GM23338 (cell line): ENCODE results near the gene SPIN3. TPM values are rescaled to one million over a fixed set of nuclear protein-coding genes. Genes with fewer than 3 reads are reported as not detected.

ENCODE experiments used
- ATAC-seq: fragments of 200-7000 bp; cut with Tn5 transposase; 3 replicates; pipeline ENCODE4 v1.9.1; 2020
- DNase-seq: peaks from one replicate; pipeline ENCODE4 v3.0.0-alpha.2; 2015; ENCODE audit warnings: low spot score
- H2AFZ ChIP-seq: fragments of 200-600 bp; sonication (generic); 2 replicates; pipeline ENCODE4 v1.8.0; 2016; ENCODE audit warnings: antibody characterized with exemption, mild to moderate bottlenecking, moderate library complexity
- H3F3A ChIP-seq: fragments of 200-600 bp; sonication (generic); replicated peaks from 2 replicates; pipeline ENCODE4 v1.8.0; 2017; ENCODE audit warnings: antibody characterized with exemption, mixed run types, low read depth
- H3K27ac ChIP-seq: fragments of 200-600 bp; sonication (generic); 2 replicates; pipeline ENCODE4 v1.6.1; 2016; ENCODE audit warnings: low read depth
- H3K27me3 ChIP-seq: fragments of 200-600 bp; sonication (generic); 2 replicates; pipeline ENCODE4 v1.8.0; 2016; ENCODE audit warnings: mild to moderate bottlenecking, mixed run types, moderate library complexity; ENCODE audit not compliant: insufficient read depth
- H3K36me3 ChIP-seq: fragments of 200-600 bp; sonication (generic); 2 replicates; pipeline ENCODE4 v1.8.0; 2016; ENCODE audit warnings: mild to moderate bottlenecking; ENCODE audit not compliant: insufficient read depth
- H3K4me1 ChIP-seq: fragments of 200-600 bp; sonication (generic); 2 replicates; pipeline ENCODE4 v1.8.0; 2016; ENCODE audit warnings: mild to moderate bottlenecking, moderate library complexity; ENCODE audit not compliant: insufficient read depth
- H3K4me2 ChIP-seq: fragments of 200-600 bp; sonication (generic); 2 replicates; pipeline ENCODE4 v1.7.1; 2017; ENCODE audit warnings: mixed run types
- H3K4me3 ChIP-seq: fragments of 200-600 bp; sonication (generic); 2 replicates; pipeline ENCODE4 v1.6.1; 2016; ENCODE audit warnings: mixed run types
- H3K79me2 ChIP-seq: fragments of 200-600 bp; sonication (generic); replicated peaks from 2 replicates; pipeline ENCODE4 v1.8.0; 2017; ENCODE audit warnings: mild to moderate bottlenecking; ENCODE audit not compliant: insufficient read depth
- H3K9me2 ChIP-seq: fragments of 200-600 bp; sonication (generic); 2 replicates; pipeline ENCODE4 v1.8.0; 2017; ENCODE audit not compliant: insufficient read depth
- H4K20me1 ChIP-seq: fragments of 200-600 bp; sonication (generic); replicated peaks from 2 replicates; pipeline ENCODE4 v1.8.0; 2017; ENCODE audit warnings: mild to moderate bottlenecking; ENCODE audit not compliant: insufficient read depth
- H3K27ac Mint-ChIP-seq: 2 replicates; pipeline ENCODE4 v1.8.0; 2020; ENCODE audit warnings: inconsistent platforms, mild to moderate bottlenecking, moderate library complexity, mixed read lengths
- H3K27me3 Mint-ChIP-seq: 3 replicates; pipeline ENCODE4 v1.8.0; 2022; ENCODE audit warnings: low read depth, mild to moderate bottlenecking, moderate library complexity, mixed read lengths, inconsistent platforms; ENCODE audit not compliant: insufficient read depth, poor library complexity
- H3K36me3 Mint-ChIP-seq: 3 replicates; pipeline ENCODE4 v1.8.0; 2021; ENCODE audit warnings: low read depth, mild to moderate bottlenecking, inconsistent platforms, moderate library complexity, mixed read lengths
- H3K4me1 Mint-ChIP-seq: 3 replicates; pipeline ENCODE4 v1.8.0; 2020; ENCODE audit warnings: mild to moderate bottlenecking, inconsistent platforms, mixed read lengths
- H3K4me3 Mint-ChIP-seq: 3 replicates; pipeline ENCODE4 v1.8.0; 2021; ENCODE audit warnings: moderate library complexity, mild to moderate bottlenecking, inconsistent platforms, mixed read lengths
- H3K9me3 Mint-ChIP-seq: 3 replicates; pipeline ENCODE4 v1.8.0; 2020; ENCODE audit warnings: moderate library complexity, mild to moderate bottlenecking, inconsistent platforms, mixed read lengths
- CREB1 ChIP-seq: fragments of 250-450 bp; sonication (Bioruptor Pico); IDR thresholded peaks from 2 replicates; pipeline ENCODE4 v1.5.0; 2020; ENCODE audit warnings: low read depth, mild to moderate bottlenecking, moderate library complexity
- EZH2 ChIP-seq: fragments of 200-600 bp; sonication (generic); IDR thresholded peaks from one replicate; pipeline ENCODE4 v1.8.0; 2017; ENCODE audit warnings: antibody characterized with exemption, mild to moderate bottlenecking, low read depth; ENCODE audit not compliant: unreplicated experiment
- EZH2phosphoT487 ChIP-seq: fragments of 200-600 bp; sonication (generic); IDR thresholded peaks from one replicate; pipeline ENCODE4 v1.8.1; 2018; ENCODE audit warnings: antibody characterized with exemption; ENCODE audit not compliant: unreplicated experiment
- JUNB ChIP-seq: IDR thresholded peaks from one replicate; pipeline ENCODE4 v1.6.1; 2016; ENCODE audit warnings: antibody characterized with exemption; ENCODE audit not compliant: unreplicated experiment
- REST ChIP-seq: IDR thresholded peaks from one replicate; pipeline ENCODE4 v1.6.1; 2018; ENCODE audit warnings: antibody characterized with exemption; ENCODE audit not compliant: unreplicated experiment
- STAT1 ChIP-seq: IDR thresholded peaks from one replicate; pipeline ENCODE4 v1.6.1; 2016; ENCODE audit warnings: antibody characterized with exemption; ENCODE audit not compliant: unreplicated experiment
- ZNF114 ChIP-seq: fragments of 250-450 bp; sonication (Bioruptor Pico); IDR thresholded peaks from 2 replicates; pipeline ENCODE4 v1.5.0; 2020; ENCODE audit warnings: mild to moderate bottlenecking, moderate library complexity
- ZNF331 ChIP-seq: fragments of 250-450 bp; sonication (Bioruptor Pico); IDR thresholded peaks from 2 replicates; pipeline ENCODE4 v1.5.0; 2020; ENCODE audit warnings: low read depth, mild to moderate bottlenecking, moderate library complexity
- ZNF462 ChIP-seq: fragments of 250-450 bp; sonication (Bioruptor Pico); IDR thresholded peaks from 2 replicates; pipeline ENCODE4 v1.5.0; 2020; ENCODE audit warnings: mild to moderate bottlenecking, moderate library complexity
- polyA plus RNA-seq: library from polyadenylated mRNA; unstranded; fragments of >200 nt; fragmentation: Nextera tagmentation; extraction: Ambion mirVana; gene quantifications from 2 replicates; pipeline ENCODE4 v1.2.1, GENCODE V29; 2016
- total RNA-seq: library from RNA; depleted of rRNA; stranded (reverse); fragments of >200 nt; shearing (Covaris generic); gene quantifications from 2 replicates; pipeline ENCODE4 v1.2.3, GENCODE V29; 2014

Gene SPIN3
- total and polyA plus RNA-seq, 2 experiments from 2014 or later, result 14.9 to 18.2 TPM

GRCh38 chrX:56947699-56948098 lies 47.6 kb downstream of the SPIN3 start:
- no peaks in the 10 kb centered on the region for H3K27me3 ChIP-seq
- H3K9me3 Mint-ChIP-seq, result peaks cover 56% of the 10 kb centered on the region

More at GRCh38 chrX:56947699-56948098, 47.6 kb downstream of the SPIN3 start:
- Histone ChIP-seq H3K4me1 (no peaks in the 10 kb centered on the region), H4K20me1 (no peaks in the 10 kb centered on the region), H3K36me3 (no peaks in the 10 kb centered on the region), H3K79me2 (no peaks in the 10 kb centered on the region), H3K4me2 (no peak overlapping the region), H2AFZ (no peak overlapping the region), H3K4me3 (no peak overlapping the region), H3K9me2 (no peaks in the 10 kb centered on the region), H3K27ac (no peak overlapping the region), H3F3A (no peaks in the 10 kb centered on the region)
- TF ChIP-seq EZH2phosphoT487 (no peak), REST (no peak), STAT1 (no peak), EZH2 (no peak), CREB1 (CRISPR knock-in tag) (no peak), ZNF462 (CRISPR knock-in tag) (no peak), ZNF114 (CRISPR knock-in tag) (no peak), ZNF331 (CRISPR knock-in tag) (no peak), JUNB (no peak)
- H3K36me3 Mint-ChIP-seq, result peaks cover 20% of the 10 kb centered on the region
- no peak for ATAC-seq
- no peaks in the 10 kb centered on the region for H3K4me1 Mint-ChIP-seq
- no peak overlapping the region for H3K4me3 Mint-ChIP-seq
- no peaks in the 10 kb centered on the region for H3K27me3 Mint-ChIP-seq
- H3K27ac Mint-ChIP-seq, result no peak overlapping the region
- no peak for DNase-seq
